Measurements from ENCODE around the gene ZNHIT2.

The ZNHIT2 gene

DNA sequence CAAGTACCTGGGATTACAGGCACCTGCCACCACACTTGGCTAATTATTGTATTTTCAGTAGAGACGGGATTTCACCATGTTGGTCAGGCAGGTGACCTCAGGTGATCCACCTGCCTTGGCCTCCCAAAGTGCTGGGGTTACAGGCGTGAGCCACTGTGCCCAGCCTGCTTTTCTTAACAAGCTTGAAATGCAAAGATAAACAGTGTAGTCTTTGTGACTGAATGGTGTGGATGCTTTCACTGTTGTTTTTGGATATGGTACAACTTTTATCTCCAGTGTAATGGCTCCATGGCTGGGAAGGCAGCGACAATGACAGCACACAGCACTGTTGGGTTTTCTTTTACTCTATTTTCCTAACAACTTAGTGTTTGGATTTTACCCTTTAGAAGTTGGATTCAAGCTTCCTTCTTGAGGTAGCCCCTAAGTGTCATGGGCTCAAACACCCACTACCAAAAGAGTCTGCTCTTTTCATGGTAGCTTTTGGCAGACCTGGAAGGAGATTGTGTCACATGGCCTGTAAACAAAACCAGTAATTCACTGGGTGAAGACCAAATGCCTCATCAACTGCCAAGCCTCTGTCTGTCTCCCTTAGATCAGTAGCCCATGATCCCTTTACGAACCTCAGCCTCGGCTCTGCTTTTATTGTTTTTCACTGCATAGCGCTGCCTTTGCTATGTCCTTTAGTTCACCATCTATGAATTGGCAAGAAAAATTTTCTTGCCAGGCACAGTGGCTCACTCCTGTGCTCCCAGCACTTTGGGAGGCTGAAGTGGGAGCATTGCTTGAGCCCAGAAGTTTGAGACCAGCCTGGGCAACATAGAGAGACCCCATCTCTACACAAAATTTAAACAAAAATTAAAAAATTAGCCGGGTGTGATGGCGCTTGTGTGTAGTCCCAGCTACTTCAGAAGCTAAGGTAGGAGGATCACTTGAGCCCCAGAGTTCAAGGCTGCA, 15.1 kb downstream of the ZNHIT2 start:
- ATAC-seq, result no peak

DNA sequence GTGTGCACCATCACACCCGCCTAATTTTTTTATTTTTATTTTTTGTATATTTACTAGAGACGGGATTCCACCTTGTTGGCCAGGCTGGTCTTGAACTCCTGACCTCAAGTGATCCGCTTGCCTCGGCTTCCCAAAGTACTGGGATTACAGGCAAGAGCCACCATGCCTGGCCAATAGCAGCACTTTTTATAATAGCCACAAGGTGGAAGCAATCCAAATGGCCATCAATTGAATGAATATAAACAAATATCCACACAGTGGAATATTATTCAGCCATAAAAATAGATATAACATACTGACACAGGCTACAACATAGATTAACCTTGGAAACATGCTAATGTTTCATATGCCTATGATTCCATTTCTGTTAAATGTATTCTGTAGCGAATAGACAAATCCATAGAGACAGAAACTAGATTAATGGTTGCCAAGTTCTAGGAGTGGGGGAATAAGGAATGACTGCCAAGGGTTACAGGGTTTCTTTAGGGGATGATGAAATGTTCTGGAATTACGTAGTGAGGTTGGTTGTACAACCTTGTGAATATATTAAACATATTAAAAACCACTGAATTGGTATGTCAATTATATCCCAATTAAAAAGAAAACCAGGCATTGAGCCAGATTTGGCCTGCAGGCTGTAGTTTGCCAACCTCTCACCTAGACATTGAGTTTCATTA, 16.7 kb downstream of the ZNHIT2 start:
- no peak for ATAC-seq

DNA sequence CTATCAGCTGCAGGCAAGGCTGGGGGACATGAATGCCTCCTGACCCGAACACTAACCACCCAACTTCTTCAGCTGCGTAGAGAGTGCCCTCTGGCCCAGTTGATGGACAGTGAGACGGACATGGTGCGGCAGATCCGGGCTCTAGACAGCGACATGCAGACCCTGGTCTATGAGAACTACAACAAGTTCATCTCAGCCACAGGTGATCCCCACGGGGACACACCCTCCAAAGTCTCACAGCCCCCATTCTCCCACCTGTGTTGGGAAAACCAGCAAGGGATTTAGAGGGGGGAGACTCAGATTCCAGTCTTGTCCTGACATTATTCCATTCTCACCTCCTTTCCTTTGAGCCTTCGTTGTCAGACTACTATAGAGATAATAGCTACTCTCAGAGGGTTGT, 20.6 kb downstream of the ZNHIT2 start:
- ATAC-seq, result no peak

DNA sequence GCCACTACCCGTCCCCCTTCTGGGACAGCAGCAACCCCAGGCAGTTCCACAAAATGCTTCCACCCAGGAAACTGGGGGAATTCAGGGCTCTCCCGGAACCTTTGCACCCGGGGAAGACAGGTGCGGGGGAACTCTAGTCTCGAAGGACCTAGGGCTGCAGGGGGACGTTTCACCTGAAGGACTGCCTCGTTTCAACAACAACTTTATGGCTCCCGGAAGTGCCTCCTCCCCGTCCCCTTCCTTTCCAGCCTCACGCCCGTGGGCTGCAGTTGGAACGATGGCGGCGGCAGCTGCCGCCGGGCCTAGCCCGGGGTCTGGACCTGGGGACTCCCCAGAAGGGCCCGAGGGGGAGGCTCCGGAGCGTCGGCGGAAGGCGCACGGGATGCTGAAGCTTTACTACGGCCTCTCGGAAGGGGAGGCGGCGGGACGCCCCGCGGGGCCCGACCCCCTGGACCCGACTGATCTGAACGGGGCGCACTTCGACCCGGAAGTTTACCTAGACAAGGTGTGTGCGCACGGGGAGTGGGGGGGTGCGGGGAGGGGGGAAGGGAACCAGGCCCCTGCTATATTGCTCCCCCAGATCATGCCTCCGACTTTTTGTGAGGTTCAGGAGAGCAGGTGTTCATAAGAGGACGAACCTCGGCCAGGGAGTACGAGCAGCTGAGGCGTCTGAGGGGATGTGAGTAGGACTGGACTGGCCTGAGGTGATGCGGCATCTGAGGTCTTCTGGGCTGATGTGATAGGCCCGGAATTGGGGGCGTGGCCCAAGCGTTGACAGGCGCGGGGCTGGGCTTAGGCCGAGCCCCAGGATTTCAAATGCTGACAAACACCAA, 21.3 kb downstream of the ZNHIT2 start, which contains the start of gene VPS51:
Gene VPS51 (plus strand): TSS at position 241 of the 833 bp plus-strand sequence. CDS start 37 bp downstream, at position 278.
- ATAC-seq, result peak; percentile 95

DNA sequence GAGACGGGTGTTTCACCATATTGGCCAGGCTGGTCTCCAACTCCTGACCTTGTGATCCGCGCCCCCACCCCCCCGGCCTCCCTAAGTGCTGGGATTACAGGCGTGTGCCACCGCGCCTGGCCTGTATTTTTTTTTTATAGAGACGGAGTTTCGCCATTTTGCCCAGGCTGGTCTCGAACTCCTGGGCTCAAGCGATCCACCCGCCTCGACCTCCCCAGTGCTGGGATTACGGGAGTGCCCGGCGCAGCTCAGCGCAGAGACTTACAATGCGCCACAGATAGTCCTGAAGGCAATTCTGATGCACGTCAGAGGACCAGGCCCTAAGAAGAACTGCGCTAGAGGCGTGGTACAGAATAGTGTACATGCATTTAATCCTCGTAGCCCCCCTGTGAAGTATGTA, 22.1 kb downstream of the ZNHIT2 start:
- ATAC-seq, result no peak

DNA sequence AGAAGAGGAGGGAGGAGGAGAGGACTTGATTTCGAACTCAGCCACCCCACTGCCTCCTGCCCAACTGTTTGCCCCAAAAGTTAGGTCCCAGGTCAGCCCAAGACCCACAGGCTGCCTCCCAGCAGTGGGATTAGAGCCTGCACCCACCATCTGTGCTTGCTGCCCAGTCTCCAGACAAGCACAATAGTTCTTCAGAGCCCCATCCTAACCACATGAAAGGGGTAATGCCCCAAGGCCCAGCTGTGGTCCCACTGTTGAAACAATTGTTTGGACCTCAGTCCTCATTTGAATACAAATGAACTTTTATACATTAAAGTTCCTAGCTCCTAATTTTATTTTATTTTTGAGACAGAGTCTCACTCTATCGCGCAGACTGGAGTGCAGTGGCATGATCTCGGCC, 26.9 kb downstream of the ZNHIT2 start:
- no peak for ATAC-seq

DNA sequence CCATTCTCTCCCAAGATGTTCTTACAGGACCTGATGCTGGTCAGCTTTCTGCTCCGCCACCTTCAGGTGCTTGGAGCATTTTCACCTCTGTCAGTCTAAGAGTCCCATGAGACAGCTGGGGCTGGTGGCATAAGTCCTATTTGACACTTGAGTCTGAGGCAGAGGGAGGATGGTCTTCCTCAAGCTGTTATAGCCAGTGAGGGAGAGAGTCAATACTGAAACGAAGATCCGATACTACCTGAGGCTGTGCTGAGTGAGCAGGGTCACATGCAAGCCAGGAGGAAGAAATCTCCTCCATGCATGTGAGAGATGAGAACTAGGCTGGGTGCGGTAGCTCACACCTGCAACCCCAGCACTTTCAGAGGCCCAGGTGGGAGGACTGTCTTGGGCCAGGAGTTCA, 27.9 kb downstream of the ZNHIT2 start:
- ATAC-seq, result no peak

DNA sequence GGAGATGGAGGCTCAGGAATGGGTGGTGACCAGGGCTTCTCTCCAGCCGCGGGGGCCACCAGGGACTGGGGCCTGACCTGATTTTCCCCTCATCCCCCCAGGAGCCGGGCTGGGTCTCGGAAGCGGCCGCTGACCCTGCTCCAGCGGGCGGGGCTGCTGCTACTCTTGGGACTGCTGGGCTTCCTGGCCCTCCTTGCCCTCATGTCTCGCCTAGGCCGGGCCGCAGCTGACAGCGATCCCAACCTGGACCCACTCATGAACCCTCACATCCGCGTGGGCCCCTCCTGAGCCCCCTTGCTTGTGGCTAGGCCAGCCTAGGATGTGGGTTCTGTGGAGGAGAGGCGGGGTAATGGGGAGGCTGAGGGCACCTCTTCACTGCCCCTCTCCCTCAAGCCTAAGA, 29.7 kb downstream of the ZNHIT2 start:
- no peak for ATAC-seq

DNA sequence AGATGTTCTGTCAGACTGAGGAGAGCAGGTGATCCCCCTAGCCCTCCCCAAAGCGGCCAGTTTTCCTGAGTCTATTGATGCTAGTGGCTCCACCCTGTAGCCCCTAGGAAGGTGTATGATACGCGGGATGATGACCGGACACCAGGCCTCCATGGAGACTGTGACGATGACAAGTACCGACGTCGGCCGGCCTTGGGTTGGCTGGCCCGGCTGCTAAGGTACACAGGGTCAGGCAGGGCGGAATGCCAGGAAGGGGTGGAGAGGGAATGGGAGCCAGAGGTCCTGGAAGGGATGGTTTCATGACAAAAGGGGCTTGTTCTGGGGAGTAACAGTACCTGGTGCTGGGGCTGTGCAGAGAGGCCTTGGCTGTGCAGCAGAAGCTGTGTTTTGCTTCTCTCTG, 30.3 kb downstream of the ZNHIT2 start:
- no peak for ATAC-seq

DNA sequence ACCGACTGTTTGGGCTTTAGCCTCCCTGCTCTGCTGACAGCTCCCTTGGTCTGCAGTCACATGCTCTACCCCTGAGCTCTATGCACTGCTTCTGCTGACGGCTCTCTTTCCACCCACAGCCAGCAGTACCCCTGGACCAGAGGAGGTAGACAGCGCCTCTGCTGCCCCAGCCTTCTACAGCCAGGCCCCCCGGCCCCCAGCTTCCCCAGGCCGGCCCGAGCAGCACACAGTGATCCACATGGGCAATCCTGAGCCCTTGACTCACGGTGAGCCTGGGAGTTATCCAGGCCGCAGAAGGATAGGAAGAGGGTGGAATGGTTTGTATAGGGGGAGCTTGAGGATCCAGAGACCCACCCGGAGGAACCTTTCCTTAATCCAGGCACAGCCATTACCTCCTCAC, 30.7 kb downstream of the ZNHIT2 start:
- no peak for ATAC-seq

DNA sequence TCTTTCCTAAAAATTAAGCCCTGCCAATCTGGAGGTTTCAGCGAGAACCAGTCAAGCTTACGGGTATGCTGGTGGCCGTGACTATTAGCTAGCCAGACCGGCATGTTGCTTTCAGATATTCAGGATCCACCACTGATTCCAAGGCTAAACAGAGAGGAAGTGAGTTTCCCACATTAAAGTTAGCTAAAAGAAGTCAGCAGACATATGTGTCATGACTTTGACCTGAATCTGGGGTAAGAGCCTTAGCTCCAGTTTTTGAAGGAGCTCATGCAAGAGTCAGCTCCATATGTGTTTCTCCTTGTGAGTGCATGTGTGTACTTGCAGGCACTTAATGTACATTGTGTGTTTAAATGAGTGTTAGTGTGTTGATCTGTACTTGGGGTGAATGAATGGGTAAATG, 32.1 kb downstream of the ZNHIT2 start:
- ATAC-seq, result no peak

DNA sequence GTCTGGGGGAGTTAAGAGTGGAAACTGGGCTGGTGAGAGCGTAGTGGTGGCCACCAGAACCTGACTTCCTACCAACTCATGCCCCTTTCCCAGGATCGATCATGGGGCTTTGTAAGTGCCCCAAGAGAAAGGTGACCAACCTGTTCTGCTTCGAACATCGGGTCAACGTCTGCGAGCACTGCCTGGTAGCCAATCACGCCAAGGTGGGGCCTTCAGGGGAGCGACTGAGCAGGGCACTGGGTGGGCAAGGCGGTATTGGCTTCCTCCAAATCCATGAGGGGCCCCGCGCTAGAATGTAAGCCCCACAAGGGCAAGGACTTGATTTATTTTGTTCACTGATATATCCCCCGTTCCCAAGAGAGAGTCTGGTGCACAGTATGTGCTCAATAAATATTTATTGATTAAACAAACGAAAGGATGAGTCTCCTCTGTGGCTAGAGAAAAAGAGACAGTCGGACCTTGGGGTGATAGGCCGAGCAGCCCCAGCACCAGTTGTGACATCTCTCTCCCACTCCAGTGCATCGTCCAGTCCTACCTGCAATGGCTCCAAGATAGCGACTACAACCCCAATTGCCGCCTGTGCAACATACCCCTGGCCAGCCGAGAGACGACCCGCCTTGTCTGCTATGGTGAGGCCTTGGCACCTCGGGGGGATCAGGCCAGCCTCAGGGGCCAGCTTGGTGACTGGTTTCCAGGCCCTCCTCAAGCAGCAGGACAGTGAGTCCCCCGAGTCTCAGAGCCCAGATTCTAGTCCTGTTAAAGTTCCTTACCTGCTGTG, 32.7 kb downstream of the ZNHIT2 start:
- no peak for ATAC-seq

DNA sequence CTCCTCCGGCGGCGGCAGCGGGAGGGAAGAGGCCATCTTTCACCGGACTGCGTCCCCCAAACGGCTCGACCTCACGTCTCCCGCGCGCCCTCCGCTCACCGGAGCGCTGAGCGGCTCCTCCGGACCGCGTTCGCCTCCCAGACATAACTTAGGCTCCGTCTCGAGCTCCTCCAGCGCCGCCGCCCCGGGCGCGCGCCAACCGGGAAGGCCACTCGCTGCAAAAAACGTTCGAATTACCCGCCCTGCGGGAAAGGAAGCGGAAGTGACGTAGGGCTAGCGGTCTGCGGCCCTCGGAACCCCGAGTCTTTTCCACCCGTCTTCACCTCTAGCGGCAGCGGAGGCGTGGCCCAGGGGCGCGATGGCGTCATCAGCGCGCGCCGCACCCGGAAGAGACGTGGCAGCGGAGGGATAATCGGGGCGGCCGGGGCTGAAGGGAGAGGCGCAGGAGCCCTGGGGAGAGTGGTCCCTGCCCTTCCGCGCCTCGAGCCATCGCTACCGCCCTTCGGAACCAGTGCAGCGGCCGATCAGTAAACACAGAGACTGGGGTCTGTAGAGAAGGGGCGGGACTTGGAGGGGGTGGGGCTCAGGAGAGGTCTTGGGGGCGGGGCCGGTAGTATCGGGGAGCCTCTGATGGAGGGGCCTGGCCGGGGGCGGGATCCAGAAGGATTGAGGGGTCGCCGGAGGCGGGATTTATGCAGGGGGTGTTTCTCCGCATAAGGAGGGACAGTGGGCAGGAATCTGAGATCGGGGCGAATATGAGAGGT, 33.5 kb downstream of the ZNHIT2 start, which contains the start of the genes CDCA5 and ZFPL1:
Gene CDCA5 (minus strand): TSS at position 207 of the 764 bp plus-strand sequence. CDS start 62 bp downstream, at position 145.
Gene ZFPL1 (plus strand): TSS at position 389 of the 764 bp plus-strand sequence. CDS start 477 bp downstream, outside the sequence.
- ATAC-seq, result peak; percentile 93 to 94

DNA sequence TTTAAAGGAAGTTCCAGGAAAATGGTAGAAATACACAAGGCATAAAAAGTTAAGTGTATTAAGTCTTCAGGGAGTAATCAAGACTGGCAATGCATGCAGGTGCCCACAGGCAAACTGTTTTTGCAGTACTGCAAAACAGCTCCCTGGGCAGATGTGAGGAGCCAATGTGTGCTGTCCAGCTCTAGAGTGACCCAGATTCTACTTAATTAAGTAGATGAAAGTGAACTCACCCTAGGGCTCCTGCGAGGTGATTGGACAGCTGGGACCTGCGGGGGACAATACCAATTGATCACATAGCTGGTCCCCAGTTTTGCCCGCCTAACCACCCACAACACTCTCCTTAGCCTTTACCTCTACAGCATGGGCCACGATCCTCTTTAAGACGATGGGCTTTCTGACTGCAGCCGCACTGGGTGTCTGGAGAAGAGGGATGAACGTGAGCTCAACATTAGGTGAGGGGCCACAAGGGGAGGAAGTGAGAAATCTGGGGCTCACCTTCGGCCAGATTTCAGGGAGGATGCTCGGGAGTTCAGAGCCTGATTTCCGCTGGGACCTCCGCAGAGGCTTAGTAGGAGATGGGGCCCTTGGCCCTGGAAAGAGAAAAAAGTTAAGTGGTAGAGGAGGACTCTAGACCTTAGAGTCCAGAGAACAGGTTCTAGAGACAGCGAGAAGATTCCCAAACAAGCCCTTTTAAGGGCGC, 34.2 kb downstream of the ZNHIT2 start:
- ATAC-seq, result no peak

DNA sequence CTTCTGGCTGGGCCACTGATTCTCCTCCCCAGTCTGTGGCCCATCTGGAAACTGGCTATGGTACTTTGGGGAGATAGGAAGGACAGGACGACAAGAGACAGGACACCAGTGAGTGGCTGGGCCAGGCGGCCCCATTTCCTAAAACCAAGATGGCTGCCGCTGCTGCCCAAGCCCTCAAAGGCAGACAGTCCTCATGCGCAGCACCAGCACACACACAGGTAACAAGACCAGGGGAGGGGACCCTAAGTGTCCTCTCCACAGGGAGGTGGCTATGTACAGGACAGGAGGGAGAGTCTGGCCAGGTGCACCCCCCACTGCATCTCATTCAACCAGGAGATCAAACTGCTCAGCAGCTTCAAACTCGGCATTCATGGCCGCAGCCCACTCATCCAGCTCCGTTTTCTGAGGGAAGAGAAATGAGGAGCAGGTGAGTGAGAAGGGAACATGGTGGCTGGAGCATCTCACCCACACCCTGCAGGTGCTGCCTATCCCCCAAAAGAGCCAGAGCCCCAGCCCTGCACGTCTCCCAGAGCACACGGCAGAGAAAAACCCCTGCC, 38.6 kb downstream of the ZNHIT2 start:
- no peak for ATAC-seq

DNA sequence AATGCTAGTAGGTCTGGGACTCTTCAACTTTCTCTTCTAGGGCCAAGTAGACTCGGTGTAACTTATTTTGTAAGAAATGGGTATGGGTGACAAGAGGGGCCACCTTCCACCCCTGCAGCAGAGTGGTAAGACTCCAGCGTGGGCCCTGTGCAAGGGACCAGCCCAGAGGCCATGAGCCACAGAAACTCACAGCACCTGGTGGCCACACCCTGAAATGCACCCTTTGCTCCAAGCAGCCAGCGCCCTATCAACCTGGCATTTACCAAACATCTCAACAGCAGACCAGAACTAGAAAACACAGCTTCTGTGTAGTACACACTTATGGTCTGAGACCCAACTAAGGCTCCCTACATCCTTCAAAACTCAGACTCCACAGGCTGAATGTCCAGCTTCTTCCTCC, 39.4 kb downstream of the ZNHIT2 start:
- ATAC-seq, result peak; percentile 90 to 93

DNA sequence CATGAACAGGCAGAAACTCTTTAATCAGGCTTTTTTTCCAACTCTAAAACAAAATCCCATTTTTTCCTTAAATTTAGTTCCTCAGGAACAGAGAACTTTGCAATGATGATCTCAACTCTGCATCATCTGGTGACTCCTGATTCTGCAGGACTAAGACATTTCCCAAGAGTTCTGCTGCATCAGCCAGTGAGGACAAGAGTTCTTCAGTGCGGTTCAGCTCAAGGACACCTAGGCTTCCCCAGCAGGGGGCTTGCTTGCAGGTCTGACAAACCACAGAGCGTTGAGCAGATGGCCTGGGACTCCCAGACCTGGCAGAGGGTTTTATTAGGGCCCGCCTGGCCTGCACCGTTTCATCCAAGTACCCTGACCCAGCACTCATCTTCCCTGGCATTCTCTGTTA, 40.0 kb downstream of the ZNHIT2 start:
- ATAC-seq, result no peak

DNA sequence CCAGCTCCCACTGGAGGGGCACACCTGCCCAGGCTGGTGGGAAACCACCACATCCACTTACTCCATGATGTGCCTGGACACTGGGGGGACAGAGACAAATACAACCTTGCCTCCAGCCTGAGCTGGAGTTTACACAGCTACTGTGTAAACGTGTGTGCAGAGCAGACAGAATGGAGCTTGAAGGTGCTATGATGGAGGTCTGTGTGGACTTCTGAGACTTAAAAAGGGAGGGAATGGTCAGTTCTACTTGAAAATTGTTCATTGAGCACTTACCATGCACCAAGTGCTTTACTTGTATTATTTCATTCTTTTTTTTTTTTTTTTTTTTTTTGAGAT, 44.9 kb downstream of the ZNHIT2 start:
- ATAC-seq, result no peak

DNA sequence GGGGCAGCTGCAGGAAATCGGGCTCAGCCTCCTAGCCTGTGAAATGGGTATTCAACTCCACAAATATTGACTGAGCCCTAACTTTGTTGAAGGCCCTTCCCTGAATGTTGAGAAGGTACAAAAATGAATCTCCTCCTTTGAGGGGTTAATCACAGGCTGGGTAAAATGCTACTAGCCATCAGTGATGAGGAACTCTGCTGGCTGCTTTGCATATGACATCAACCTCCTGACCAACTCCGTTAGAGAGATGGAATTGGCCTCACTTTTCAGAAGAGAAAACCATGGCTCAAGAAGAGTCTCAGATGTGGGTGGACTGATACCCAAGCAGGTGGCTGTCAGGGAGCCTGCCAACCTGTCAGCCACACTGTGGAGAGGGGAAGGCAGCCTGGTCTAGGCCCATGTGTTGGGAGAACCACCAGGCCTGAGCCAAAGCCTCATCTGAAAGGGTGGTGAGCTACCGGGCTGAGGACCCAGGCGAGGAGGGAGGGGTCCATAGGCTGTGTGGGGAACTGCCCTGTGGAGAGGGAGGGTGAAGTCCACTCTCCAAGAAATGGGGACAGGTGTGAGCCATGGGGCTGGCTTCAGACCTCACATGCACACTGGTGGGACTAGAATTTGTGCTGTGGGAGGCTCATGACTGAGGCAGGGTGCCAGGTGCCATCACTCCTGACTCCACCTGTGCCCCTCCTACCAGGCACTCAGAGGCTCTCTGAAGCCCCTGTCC, 45.4 kb downstream of the ZNHIT2 start:
- ATAC-seq, result no peak

DNA sequence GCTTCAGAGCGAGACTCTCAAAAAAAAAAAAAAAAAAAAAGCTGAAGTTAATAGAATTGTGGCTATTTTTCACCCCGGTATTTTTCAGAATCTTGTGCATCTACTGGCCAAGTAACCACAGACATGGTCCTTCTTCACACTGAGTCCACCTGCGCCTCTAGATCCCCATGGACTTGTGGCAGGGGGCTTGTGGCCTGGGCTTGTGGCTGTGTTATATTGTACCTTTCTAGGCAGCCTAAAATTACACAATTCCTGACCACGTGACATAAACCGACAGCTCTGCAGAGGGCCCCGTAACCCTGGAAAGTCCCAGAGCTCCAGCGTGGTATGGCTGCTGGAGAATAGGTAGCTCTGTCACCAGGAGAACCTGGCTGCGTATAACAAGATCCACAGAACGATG, 48.3 kb downstream of the ZNHIT2 start:
- ATAC-seq, result no peak
